ENCODE data around the gene VWC2. TPM values are rescaled to one million over a fixed set of nuclear protein-coding genes. Genes with fewer than 3 reads are reported as not detected.

The VWC2 gene
- polyA plus RNA-seq, 1 of the 3 experiments (the other 2 are of a cell fraction): not detected

GRCh38 chr7:49767719-49768118 is 5.7 kb upstream of the VWC2 start (continued):
- no peak for TF ChIP-seq MXI1 (IDR thresholded peaks at IDR 0.05; ENCODE audit: low read depth, low read length)
- TF ChIP-seq FOXJ3 (CRISPR knock-in tag; IDR thresholded peaks at IDR 0.05): no peak
- no peak for TF ChIP-seq ZBTB33 (IDR thresholded peaks at IDR 0.05; ENCODE audit: borderline replicate concordance, low read depth)
- no peak for TF ChIP-seq ELF1 (IDR thresholded peaks at IDR 0.05)
- no peak for TF ChIP-seq CHD2 (IDR thresholded peaks at IDR 0.05; ENCODE audit: low read length, partially characterized antibody)
- no peak for TF ChIP-seq RCOR1 (IDR thresholded peaks at IDR 0.05; ENCODE audit: low read length)
- TF ChIP-seq FOXM1 (IDR thresholded peaks at IDR 0.05; ENCODE audit: low read depth): no peak
- no peak for TF ChIP-seq EZH2phosphoT487 (IDR thresholded peaks at IDR 0.05; ENCODE audit: borderline replicate concordance, low read depth)
- TF ChIP-seq PBX3 (IDR thresholded peaks at IDR 0.05): no peak
- TF ChIP-seq GATA2 (CRISPR knock-in tag; IDR thresholded peaks at IDR 0.05): no peak
- TF ChIP-seq EP300 (IDR thresholded peaks at IDR 0.05; ENCODE audit: borderline replicate concordance in 1 of 2, low read depth in 1 of 2, low read length in 1 of 2): no peak
- TF ChIP-seq GABPA (IDR thresholded peaks at IDR 0.05; ENCODE audit: low read depth): no peak
- no peak for TF ChIP-seq MAX (IDR thresholded peaks at IDR 0.05; ENCODE audit: low read depth)

GRCh38 chr7:49768254-49768653 is 5.2 kb upstream of the VWC2 start:
- Histone ChIP-seq H3K36me3 (replicated peaks in 1 of 2; ENCODE audit: control insufficient read depth in 1 of 2, insufficient read depth in 2 of 2, low read length in 1 of 2) (no peaks in the 10 kb centered on the region), H3K4me2 (no peak overlapping the region), H3K9me3 (no peaks in the 10 kb centered on the region), H3K9me2 (no peaks in the 10 kb centered on the region), H3K4me3 (ENCODE audit: low read depth in 2 of 2, low read length in 1 of 2) (no peak overlapping the region), H3K79me2 (ENCODE audit: insufficient read depth) (no peaks in the 10 kb centered on the region), H3K27me3 (ENCODE audit: insufficient read depth) (peaks cover 30% of the 10 kb centered on the region), H4K20me1 (ENCODE audit: insufficient read depth) (no peaks in the 10 kb centered on the region), H3K4me1 (ENCODE audit: control insufficient read depth in 1 of 2, insufficient read depth in 2 of 2, low read depth in 1 of 2, low read length in 1 of 2) (no peaks in the 10 kb centered on the region), H2AFZ (ENCODE audit: low read depth) (no peak overlapping the region), H3F3A (replicated peaks; ENCODE audit: insufficient read depth) (no peaks in the 10 kb centered on the region), H3K9ac (no peak overlapping the region), H3K27ac (ENCODE audit: low read depth in 2 of 2, low read length in 1 of 2) (no peak overlapping the region)
- no peak for TF ChIP-seq IRF3 (IDR thresholded peaks at IDR 0.05; ENCODE audit: low read depth, low read length)
- TF ChIP-seq GABPA (IDR thresholded peaks at IDR 0.05; ENCODE audit: low read depth): no peak
- TF ChIP-seq USF2 (IDR thresholded peaks at IDR 0.05; ENCODE audit: borderline replicate concordance, low read depth, low read length): no peak
- TF ChIP-seq FOXM1 (IDR thresholded peaks at IDR 0.05; ENCODE audit: low read depth): no peak
- CTCF ChIA-PET: interaction anchor here (0.8 to 1.2 kb wide), 2 partner anchors 10 to 12 kb away, joined by 4 read pairs; no protein-coding TSS in a partner anchor
- WGBS (ENCODE audit: low lambda C conversion rate): 3% methylated on average over 3 of the region's 3 CpGs
- POLR2A ChIA-PET: no interaction called here
- no peak for DNase-seq
